HTERT RPE-1 (cell line): ENCODE results near the gene BCR.
"Not testable (repeated sequence)": the region's sequence is repeated elsewhere in the genome, so short reads cannot be mapped to it uniquely, and the experiment has no call there.

ENCODE experiments used
- in situ Hi-C: fragments of 300-500 bp; cut with MboI; formaldehyde crosslinking; loops from 4 replicates; pipeline ENCODE4 v1.14.3; 2020; ENCODE audit warnings: low sequenced_read_pairs

Gene BCR

DNA sequence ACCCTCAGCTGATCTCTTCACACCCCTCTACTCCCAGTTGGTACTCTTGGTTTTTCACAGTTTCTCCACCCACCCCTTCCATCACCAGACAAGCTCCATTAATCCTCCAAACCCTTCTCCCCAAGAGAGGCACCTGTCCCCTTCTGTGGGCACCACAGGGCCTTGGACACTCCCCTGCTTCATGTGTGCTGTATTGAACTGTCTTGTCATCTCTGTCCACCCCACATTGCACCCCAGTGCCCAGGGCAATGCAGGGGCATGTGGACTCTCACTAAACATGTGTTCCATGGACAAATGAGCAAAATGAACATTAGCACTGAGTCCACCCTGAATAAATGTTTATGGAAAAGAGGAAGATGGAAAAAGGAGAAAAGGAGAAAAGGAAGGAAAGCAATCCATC, 181.4 kb downstream of the BCR start:
- in situ Hi-C loops = no loop called here

- in situ Hi-C loops = no loop called here
Measured at GRCh38 chr22:23363683-23364082, 183.4 kb downstream of the BCR start.

DNA sequence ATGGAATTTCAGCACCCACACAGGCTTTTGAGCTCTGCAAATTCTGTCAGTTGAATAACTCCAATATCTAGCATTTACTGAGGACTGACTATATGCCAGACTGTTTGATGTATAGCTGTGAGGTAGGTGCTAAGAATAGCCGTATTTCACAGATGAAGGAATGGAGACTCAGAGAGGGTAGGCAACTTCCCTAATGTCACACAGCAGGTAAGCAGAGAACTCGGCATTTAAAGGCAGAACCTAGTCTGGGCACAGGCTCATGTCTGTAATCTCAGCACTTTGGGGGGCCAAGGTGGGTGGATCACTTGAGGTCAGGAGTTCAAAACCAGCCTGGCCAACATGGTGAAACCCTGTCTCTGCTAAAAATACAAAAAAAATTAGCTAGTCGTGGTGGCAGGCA, 184.1 kb downstream of the BCR start:
- in situ Hi-C loops = no loop called here

DNA sequence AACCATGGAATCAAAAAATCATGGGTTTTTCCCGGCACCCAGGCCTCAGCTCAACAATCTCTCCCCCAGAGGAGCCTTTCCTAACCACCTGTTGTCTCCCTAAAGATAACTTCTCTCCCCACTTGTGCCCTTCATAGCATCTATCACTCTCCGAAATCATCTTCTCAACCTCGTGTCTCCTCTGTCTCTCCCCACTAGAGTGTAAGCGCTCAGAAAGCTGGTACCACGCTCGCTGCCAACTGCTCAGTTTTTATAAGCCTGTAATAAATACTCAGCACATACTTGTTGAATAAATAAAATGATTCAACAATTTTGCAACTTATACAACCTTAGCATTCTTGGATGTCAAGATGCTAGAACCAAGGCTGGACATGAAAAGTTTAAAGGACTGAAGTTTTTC, 185.2 kb downstream of the BCR start:
- in situ Hi-C loops = no loop called here

- in situ Hi-C loops = no loop called here
Measured at GRCh38 chr22:23365961-23366360, 185.7 kb downstream of the BCR start.

DNA sequence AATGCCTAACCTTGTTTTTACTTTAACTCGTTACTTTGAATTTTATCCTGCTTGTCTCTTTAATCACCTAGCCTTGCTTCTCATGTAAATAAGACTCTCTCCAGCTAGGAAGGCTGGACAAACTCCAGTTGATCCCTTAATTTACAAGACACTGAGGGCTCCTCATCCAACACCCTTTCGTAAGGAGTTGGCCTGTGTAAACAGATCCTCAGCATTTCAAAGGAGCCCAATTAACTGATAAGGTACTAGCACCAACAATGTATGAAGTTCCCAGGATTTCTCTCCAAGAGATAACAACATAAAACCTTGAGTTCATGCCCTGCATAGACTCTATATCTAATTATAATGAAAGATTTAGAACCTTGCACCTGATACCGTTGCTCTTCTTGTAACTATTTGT, 186.9 kb downstream of the BCR start:
- in situ Hi-C loops = not testable (repeated sequence)
